CD4-positive, alpha-beta T cell (primary cell): ENCODE measurements around the gene TNC. TPM values are rescaled to one million over a fixed set of nuclear protein-coding genes. Genes with fewer than 3 reads are reported as not detected.
A peak's percentile ranks its signal among the peaks of the same experiment; 100 is the strongest.

Source experiments
- ATAC-seq: fragments of 200-7000 bp; cut with Tn5 transposase; one replicate; pipeline ENCODE4 v1.10.0; 2022; ENCODE audit warnings: mild to moderate bottlenecking; ENCODE audit not compliant: poor library complexity
- CTCF ChIA-PET: fragments of 350-600 bp; sonication (Branson Sonifier 250); formaldehyde crosslinking; loops from one replicate; lab custom pipeline; 2021; ENCODE audit warnings: antibody characterized with exemption, inconsistent platforms; lab: Charles Lee
- POLR2A ChIA-PET: fragments of 350-600 bp; sonication (Branson Sonifier 250); formaldehyde crosslinking; loops from one replicate; lab custom pipeline; 2021; ENCODE audit warnings: antibody characterized with exemption, inconsistent platforms; lab: Charles Lee
- DNase-seq, 14 experiments: peaks; one replicate each; pipeline ENCODE4 v3.0.0-alpha.2; 2013 to 2020; ENCODE audit warnings: mixed read lengths in 2 of 14
- H3K27ac ChIP-seq, 2 donors: one replicate each; pipeline versions ENCODE4 v1.5.1 to v1.7.0; 2013; ENCODE audit warnings: low read length in 2 of 2, low read depth in 1 of 2, mild to moderate bottlenecking in 1 of 2
- H3K27me3 ChIP-seq, 2 experiments: 1 replicate in 1 of 2; 2 replicates in 1 of 2; pipeline versions ENCODE4 v1.6.1 to v1.7.0; 2013; ENCODE audit warnings: low read length in 2 of 2, control low read depth in 1 of 2, mild to moderate bottlenecking in 1 of 2, moderate library complexity in 1 of 2; ENCODE audit not compliant: insufficient read depth in 2 of 2, control insufficient read depth in 1 of 2
- H3K36me3 ChIP-seq: one replicate; pipeline ENCODE4 v1.6.1; 2013; ENCODE audit warnings: low read length, control low read depth; ENCODE audit not compliant: insufficient read depth
- H3K4me1 ChIP-seq: one replicate; pipeline ENCODE4 v1.6.1; 2013; ENCODE audit warnings: low read length, control low read depth; ENCODE audit not compliant: insufficient read depth
- H3K4me3 ChIP-seq: one replicate; pipeline ENCODE4 v1.5.1; 2013; ENCODE audit warnings: mild to moderate bottlenecking, low read length, moderate library complexity
- H3K9me3 ChIP-seq, 2 experiments: 1 replicate in 1 of 2; 2 replicates in 1 of 2; pipeline versions ENCODE4 v1.6.1 to v1.7.0; 2013; ENCODE audit warnings: low read length in 2 of 2, mild to moderate bottlenecking in 2 of 2, control low read depth in 1 of 2, moderate library complexity in 1 of 2; ENCODE audit not compliant: control insufficient read depth in 1 of 2, insufficient read depth in 1 of 2
- H3K27ac Mint-ChIP-seq: one replicate; pipeline ENCODE4 v1.8.0; 2020; ENCODE audit warnings: mixed read lengths
- H3K27me3 Mint-ChIP-seq: one replicate; pipeline ENCODE4 v1.8.0; 2021; ENCODE audit warnings: mixed read lengths
- H3K36me3 Mint-ChIP-seq: one replicate; pipeline ENCODE4 v1.8.0; 2021; ENCODE audit warnings: low read depth, mixed read lengths
- H3K4me1 Mint-ChIP-seq: one replicate; pipeline ENCODE4 v1.8.0; 2021; ENCODE audit warnings: low read depth, mixed read lengths
- H3K4me3 Mint-ChIP-seq: one replicate; pipeline ENCODE4 v1.8.0; 2020; ENCODE audit warnings: mild to moderate bottlenecking, mixed read lengths
- H3K9me3 Mint-ChIP-seq: one replicate; pipeline ENCODE4 v1.8.0; 2020; ENCODE audit warnings: mixed read lengths
- intact Hi-C, 2 experiments: fragments of 100-400 bp; cut with DNase I in 1 of 2; cut with micrococcal nuclease in 1 of 2; formaldehyde crosslinking; loops; one replicate each; pipeline versions ENCODE4 v1.15.1 to v1.9.0; 2023 to 2025; cut with DNase I, micrococcal nuclease
- total RNA-seq, 174 experiments: library from RNA in 2 of 174; stranded (reverse) in 2 of 174; gene quantifications; one replicate each; pipeline ENCODE4 v1.2.3 and lab custom pipeline; 2021 to 2026
- TF ChIP-seq, protein P1 (sequence below): fragments of 200-600 bp; IDR thresholded peaks from one replicate; pipeline ENCODE4 v1.8.0; 2022; ENCODE audit warnings: antibody characterized with exemption, mild to moderate bottlenecking

TNC gene
- total RNA-seq, 2 experiments from 2014 or later = 0.03 to 0.05 TPM

DNA sequence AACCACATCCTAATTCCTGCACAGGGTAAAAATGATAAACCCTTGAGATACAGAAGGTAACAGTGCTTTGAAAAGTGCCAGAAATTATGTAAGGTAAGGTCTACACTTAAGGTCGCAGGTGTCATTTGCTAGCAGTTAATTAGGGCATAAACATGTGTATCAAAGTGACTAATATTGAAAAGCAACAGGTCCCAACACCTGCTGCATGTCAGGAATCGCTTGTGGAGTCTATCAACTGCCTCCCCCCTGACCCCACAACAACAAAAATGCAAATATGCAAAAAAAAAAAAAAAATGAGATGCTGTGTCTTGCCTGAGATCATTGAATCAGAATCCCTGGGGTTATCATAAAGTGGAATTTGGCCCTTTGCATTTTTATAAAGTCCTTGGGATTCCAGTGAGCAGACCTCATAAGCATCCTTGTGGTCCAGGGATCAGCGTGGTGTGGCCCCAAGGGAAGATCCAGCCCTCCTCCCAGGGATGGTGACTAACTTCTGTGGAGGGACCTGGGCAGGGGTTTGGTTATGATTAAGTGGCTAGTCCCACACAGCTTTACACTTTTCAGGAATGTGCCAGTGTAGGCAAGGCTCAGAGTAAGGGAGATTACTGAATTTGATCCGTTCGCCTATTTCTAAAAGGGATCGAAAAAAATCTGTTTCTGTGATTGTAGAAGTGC is 95.1 kb downstream of the TNC start:
- POLR2A ChIA-PET = no interaction called here
- CTCF ChIA-PET = no interaction called here
- H3K27me3 ChIP-seq = no peaks in the 10 kb centered on the region
- H3K36me3 ChIP-seq = no peaks in the 10 kb centered on the region
- intact Hi-C loops = loop anchor here in 1 of 2 experiments (10.0 kb wide), 1 partner anchor 708 kb away; no protein-coding TSS in a partner anchor
- Mint-ChIP-seq H3K4me1 (no peaks in the 10 kb centered on the region), H3K4me3 (no peak overlapping the region), H3K27me3 (peaks cover 9% of the 10 kb centered on the region), H3K36me3 (no peaks in the 10 kb centered on the region), H3K9me3 (no peaks in the 10 kb centered on the region), H3K27ac (no peak overlapping the region)
- no peak overlapping the region for H3K27ac ChIP-seq
- H3K9me3 ChIP-seq = no peaks in the 10 kb centered on the region
- H3K4me1 ChIP-seq = no peaks in the 10 kb centered on the region
- ATAC-seq (no peak), DNase-seq (no peak)
- TF ChIP-seq, protein P1, sequence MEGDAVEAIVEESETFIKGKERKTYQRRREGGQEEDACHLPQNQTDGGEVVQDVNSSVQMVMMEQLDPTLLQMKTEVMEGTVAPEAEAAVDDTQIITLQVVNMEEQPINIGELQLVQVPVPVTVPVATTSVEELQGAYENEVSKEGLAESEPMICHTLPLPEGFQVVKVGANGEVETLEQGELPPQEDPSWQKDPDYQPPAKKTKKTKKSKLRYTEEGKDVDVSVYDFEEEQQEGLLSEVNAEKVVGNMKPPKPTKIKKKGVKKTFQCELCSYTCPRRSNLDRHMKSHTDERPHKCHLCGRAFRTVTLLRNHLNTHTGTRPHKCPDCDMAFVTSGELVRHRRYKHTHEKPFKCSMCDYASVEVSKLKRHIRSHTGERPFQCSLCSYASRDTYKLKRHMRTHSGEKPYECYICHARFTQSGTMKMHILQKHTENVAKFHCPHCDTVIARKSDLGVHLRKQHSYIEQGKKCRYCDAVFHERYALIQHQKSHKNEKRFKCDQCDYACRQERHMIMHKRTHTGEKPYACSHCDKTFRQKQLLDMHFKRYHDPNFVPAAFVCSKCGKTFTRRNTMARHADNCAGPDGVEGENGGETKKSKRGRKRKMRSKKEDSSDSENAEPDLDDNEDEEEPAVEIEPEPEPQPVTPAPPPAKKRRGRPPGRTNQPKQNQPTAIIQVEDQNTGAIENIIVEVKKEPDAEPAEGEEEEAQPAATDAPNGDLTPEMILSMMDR = no peak
- H3K4me3 ChIP-seq = no peak overlapping the region

GRCh38 chr9:115018547-115019435 is 99.2 kb downstream of the TNC start:
- no peak overlapping the region for H3K4me3 ChIP-seq
- Mint-ChIP-seq H3K36me3 (no peaks in the 10 kb centered on the region), H3K4me3 (no peak overlapping the region), H3K27me3 (no peaks in the 10 kb centered on the region), H3K9me3 (no peaks in the 10 kb centered on the region), H3K4me1 (peaks cover 5% of the 10 kb centered on the region), H3K27ac (no peak overlapping the region)
- no peaks in the 10 kb centered on the region for H3K9me3 ChIP-seq
- H3K4me1 ChIP-seq = peaks cover 3% of the 10 kb centered on the region
- H3K27me3 ChIP-seq = no peaks in the 10 kb centered on the region
- TF ChIP-seq, protein P1 = no peak
- intact Hi-C loops = loop anchor here in 1 of 2 experiments (10.0 kb wide), 1 partner anchor 506 kb away; no protein-coding TSS in a partner anchor
- CTCF ChIA-PET = interaction anchor here (1.1 kb wide), 2 partner anchors 366 to 482 kb away, joined by 3 to 4 read pairs; no protein-coding TSS in a partner anchor
- H3K27ac ChIP-seq = no peak overlapping the region
- POLR2A ChIA-PET = no interaction called here
- ATAC-seq (no peak), DNase-seq (no peak)
- H3K36me3 ChIP-seq = no peaks in the 10 kb centered on the region

- ChIA-PET POLR2A (no interaction called here), CTCF (no interaction called here)
- no peaks in the 10 kb centered on the region for H3K9me3 ChIP-seq
- H3K4me1 ChIP-seq = peaks cover 9% of the 10 kb centered on the region
- peaks cover 13% of the 10 kb centered on the region for H3K4me1 Mint-ChIP-seq
- no peaks in the 10 kb centered on the region for H3K36me3 ChIP-seq
- DNase-seq (peak in 2 of 14 experiments; percentile 34 to 50), ATAC-seq (no peak)
- H3K27ac ChIP-seq = no peak overlapping the region
- no peaks in the 10 kb centered on the region for H3K36me3 Mint-ChIP-seq
- H3K27ac Mint-ChIP-seq = no peak overlapping the region
- H3K27me3 ChIP-seq = no peaks in the 10 kb centered on the region
- H3K4me3 Mint-ChIP-seq = no peak overlapping the region
- no peaks in the 10 kb centered on the region for H3K9me3 Mint-ChIP-seq
- intact Hi-C loops = loop anchor here in 1 of 2 experiments (10.0 kb wide), 1 partner anchor 508 kb away; no protein-coding TSS in a partner anchor
- H3K27me3 Mint-ChIP-seq = no peaks in the 10 kb centered on the region
- TF ChIP-seq, protein P1 = no peak
- H3K4me3 ChIP-seq = no peak overlapping the region
Observed at GRCh38 chr9:115016344-115016743, 101.6 kb downstream of the TNC start.
